Upper lobe of right lung (tissue), 1 donor: Measurements from ENCODE around the gene PDE2A. TPM values are rescaled to one million over a fixed set of nuclear protein-coding genes. Genes with fewer than 3 reads are reported as not detected.

Experiments used
- ATAC-seq: fragments of 200-7000 bp; cut with Tn5 transposase; one replicate; pipeline ENCODE4 v1.9.1; 2020; ENCODE audit warnings: mild to moderate bottlenecking, moderate library complexity
- DNase-seq: peaks from one replicate; pipeline ENCODE4 v3.0.0-alpha.2; 2020
- H3K27ac ChIP-seq: fragments of 200-600 bp; one replicate; pipeline ENCODE4 v1.8.0; 2022
- H3K27me3 ChIP-seq: fragments of 200-600 bp; one replicate; pipeline ENCODE4 v1.8.0; 2022; ENCODE audit warnings: mild to moderate bottlenecking
- H3K36me3 ChIP-seq: fragments of 200-600 bp; one replicate; pipeline ENCODE4 v1.8.0; 2022
- H3K4me1 ChIP-seq: fragments of 200-600 bp; one replicate; pipeline ENCODE4 v1.8.0; 2022
- H3K4me3 ChIP-seq: fragments of 200-600 bp; one replicate; pipeline ENCODE4 v1.8.0; 2022; ENCODE audit warnings: mild to moderate bottlenecking
- H3K9me3 ChIP-seq: fragments of 200-600 bp; one replicate; pipeline ENCODE4 v1.8.0; 2022
- CTCF ChIP-seq: fragments of 200-600 bp; IDR thresholded peaks from one replicate; pipeline ENCODE4 v1.8.0; 2022; ENCODE audit warnings: antibody characterized with exemption
- intact Hi-C: fragments of 100-400 bp; cut with DNase I; formaldehyde crosslinking; loops from one replicate; pipeline ENCODE4 v1.11.0; 2022
- total RNA-seq: library from RNA; stranded (reverse); fragmentation: NEBNext Ultra II Directional; extraction: Animal tissue kit (Norgen Biotek cat#: 25700); gene quantifications from one replicate; pipeline ENCODE4 v1.2.1, GENCODE V29; 2021
- donor health status: DM: no; HTN: yes; CAD: no; lungs with severe emphysema.

The PDE2A gene
- total RNA-seq, 1 donor from 2014 or later: 27.3 TPM

GRCh38 chr11:72649215-72649976, 24.8 kb downstream of the PDE2A start:
- Histone ChIP-seq H3K4me3 (no peak overlapping the region), H3K4me1 (no peaks in the 10 kb centered on the region), H3K9me3 (no peaks in the 10 kb centered on the region), H3K36me3 (no peaks in the 10 kb centered on the region), H3K27me3 (no peaks in the 10 kb centered on the region), H3K27ac (no peak overlapping the region)
- no peak for TF ChIP-seq CTCF
- intact Hi-C loops: no loop called here
- ATAC-seq (no peak), DNase-seq (no peak)

GRCh38 chr11:72648384-72649136, 25.7 kb downstream of the PDE2A start:
- intact Hi-C loops: no loop called here

GRCh38 chr11:72647882-72648281, 26.3 kb downstream of the PDE2A start:
- Histone ChIP-seq H3K4me1 (peaks cover 5% of the 10 kb centered on the region), H3K36me3 (no peaks in the 10 kb centered on the region), H3K4me3 (no peak overlapping the region), H3K27ac (no peak overlapping the region), H3K27me3 (no peaks in the 10 kb centered on the region), H3K9me3 (no peaks in the 10 kb centered on the region)
- DNase-seq (no peak), ATAC-seq (no peak)
- TF ChIP-seq CTCF: no peak
- intact Hi-C loops: no loop called here

More at GRCh38 chr11:72648384-72649136, 25.7 kb downstream of the PDE2A start:
- H3K9me3 ChIP-seq: no peaks in the 10 kb centered on the region
- no peaks in the 10 kb centered on the region for H3K27me3 ChIP-seq
- H3K36me3 ChIP-seq: no peaks in the 10 kb centered on the region
- no peak overlapping the region for H3K27ac ChIP-seq
- no peak for DNase-seq
- no peaks in the 10 kb centered on the region for H3K4me1 ChIP-seq
- no peak for TF ChIP-seq CTCF
- no peak overlapping the region for H3K4me3 ChIP-seq
- no peak for ATAC-seq

- no peak for DNase-seq
- Histone ChIP-seq H3K4me1 (peaks cover 13% of the 10 kb centered on the region), H3K27me3 (no peaks in the 10 kb centered on the region), H3K4me3 (no peak overlapping the region), H3K27ac (no peak overlapping the region), H3K36me3 (no peaks in the 10 kb centered on the region), H3K9me3 (no peaks in the 10 kb centered on the region)
- TF ChIP-seq CTCF: no peak
- intact Hi-C loops: no loop called here
- ATAC-seq: no peak
Observed at GRCh38 chr11:72646472-72646871, 27.8 kb downstream of the PDE2A start.

GRCh38 chr11:72646024-72646423, 28.2 kb downstream of the PDE2A start:
- Histone ChIP-seq H3K27me3 (peaks cover 3% of the 10 kb centered on the region), H3K27ac (no peak overlapping the region), H3K36me3 (no peaks in the 10 kb centered on the region), H3K9me3 (no peaks in the 10 kb centered on the region), H3K4me3 (no peak overlapping the region), H3K4me1 (peaks cover 13% of the 10 kb centered on the region)
- ATAC-seq: no peak
- no peak for DNase-seq
- no peak for TF ChIP-seq CTCF
- intact Hi-C loops: no loop called here
